GM12891 (cell line): Measurements from ENCODE around the gene GNG8.
"Not testable (repeated sequence)": the region's sequence is repeated elsewhere in the genome, so short reads cannot be mapped to it uniquely, and the experiment has no call there.

Source experiments
- DNase-seq: peaks from one replicate; pipeline ENCODE4 v3.0.0; 2011; ENCODE audit warnings: low spot score; ENCODE audit not compliant: insufficient read length
- FAIRE-seq: peaks from 2 replicates; lab custom pipeline; 2011; peaks lifted over from hg19 to GRCh38; lab: Jason Lieb, UNC
- PAX5 ChIP-seq: IDR thresholded peaks from 2 replicates; pipeline ENCODE4 v1.6.1; 2011; ENCODE audit warnings: low read length, moderate library complexity, mild to moderate bottlenecking; ENCODE audit not compliant: insufficient read depth, severe bottlenecking
- POLR2A ChIP-seq: IDR thresholded peaks from 2 replicates; pipeline ENCODE4 v1.6.1; 2011; ENCODE audit warnings: low read depth, low read length, control low read depth
- POLR2AphosphoS5 ChIP-seq: IDR thresholded peaks from 2 replicates; pipeline ENCODE4 v1.6.1; 2011; ENCODE audit warnings: low read depth, low read length, control low read depth
- POU2F2 ChIP-seq: IDR thresholded peaks from 2 replicates; pipeline ENCODE4 v1.6.1; 2011; ENCODE audit warnings: low read depth, mild to moderate bottlenecking, control low read depth, low read length, moderate library complexity
- SPI1 ChIP-seq: IDR thresholded peaks from 2 replicates; pipeline ENCODE4 v1.6.1; 2011; ENCODE audit warnings: low read depth, low read length, control low read depth
- TAF1 ChIP-seq: IDR thresholded peaks from 2 replicates; pipeline ENCODE4 v1.6.1; 2011; ENCODE audit warnings: low read depth, low read length, control low read depth

The GNG8 gene

DNA sequence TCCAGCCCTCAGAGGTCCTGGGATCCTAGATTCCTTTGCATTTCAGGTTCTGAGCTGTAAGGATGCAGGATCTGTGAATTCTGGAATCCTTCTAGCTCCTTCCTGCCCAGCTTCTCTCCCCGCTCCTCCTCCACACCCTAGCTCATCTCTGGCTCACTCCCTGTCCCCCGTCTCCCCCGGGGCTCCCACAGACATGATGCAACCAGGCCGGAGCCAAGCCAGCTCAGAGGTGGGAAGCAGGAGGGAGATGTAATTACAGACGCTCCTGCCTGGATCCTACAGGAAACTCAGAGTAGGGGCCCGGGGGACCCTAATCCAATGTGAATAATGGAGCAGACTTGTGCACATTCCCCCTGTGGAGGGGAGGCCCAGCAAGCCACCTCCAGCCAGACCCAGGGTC is 4.5 kb downstream of the GNG8 start:
- DNase-seq (no peak), FAIRE-seq (no peak)
- TF ChIP-seq POU2F2 = no peak
- no peak for TF ChIP-seq PAX5
- no peak for TF ChIP-seq POLR2AphosphoS5

DNA sequence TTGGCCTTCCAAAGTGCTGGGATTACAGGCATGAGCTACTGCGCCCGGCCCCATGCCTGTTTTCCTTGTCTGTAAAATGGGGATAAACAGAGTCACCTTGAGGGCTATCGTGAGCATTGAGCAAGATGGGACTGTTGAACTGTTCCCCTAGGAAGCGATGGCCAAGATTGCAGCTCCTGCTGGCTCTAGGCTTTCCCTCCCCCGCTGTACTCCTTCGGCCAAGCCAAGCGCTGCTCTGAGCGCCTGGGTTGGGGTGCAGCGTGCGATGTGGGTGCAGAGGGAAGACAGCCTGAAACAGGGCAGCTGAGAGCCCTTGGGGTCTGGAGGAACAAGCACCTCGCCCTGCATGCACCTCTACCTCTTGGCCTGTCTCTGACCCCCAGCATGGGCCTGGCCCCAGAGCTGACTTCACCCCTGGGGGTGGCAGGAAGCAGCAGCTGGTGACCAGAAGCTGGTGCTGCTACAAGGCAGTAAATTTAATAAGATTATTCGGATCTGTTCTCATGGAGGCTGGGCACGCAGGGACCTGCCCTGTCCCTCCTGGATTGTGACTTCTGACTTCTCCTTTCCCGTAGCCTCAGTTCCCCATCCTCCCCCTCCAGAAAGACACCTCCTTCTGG is 5.3 kb downstream of the GNG8 start:
- DNase-seq (no peak), FAIRE-seq (no peak)
- TF ChIP-seq POLR2A = no peak
- no peak for TF ChIP-seq POLR2AphosphoS5
- TF ChIP-seq TAF1 = no peak
- TF ChIP-seq POU2F2 = no peak
- no peak for TF ChIP-seq SPI1
- no peak for TF ChIP-seq PAX5

DNA sequence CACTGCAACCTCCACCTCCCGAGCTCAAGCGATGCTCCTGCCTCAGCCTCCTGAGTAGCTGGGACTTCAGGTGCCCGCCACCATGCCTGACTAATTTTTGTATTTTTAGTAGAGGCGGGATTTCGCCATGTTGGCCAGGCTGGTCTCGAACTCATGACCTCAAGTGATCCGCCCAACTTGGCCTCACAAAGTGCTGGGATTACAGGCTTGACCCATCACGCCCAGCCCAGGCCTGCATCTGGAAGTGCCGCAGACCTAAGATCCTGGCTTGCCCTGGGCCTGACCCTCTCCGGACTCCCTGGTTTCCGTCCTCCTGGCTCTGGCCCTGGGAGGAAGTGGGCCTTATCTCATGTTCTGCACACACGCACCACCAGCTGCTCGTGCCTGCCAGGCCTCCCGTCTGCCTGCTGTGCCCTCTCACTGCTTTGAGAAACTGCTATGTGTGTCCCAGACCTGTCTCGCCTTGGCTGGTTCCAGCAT is 6.4 kb downstream of the GNG8 start:
- DNase-seq = no peak
- TF ChIP-seq PAX5 (no peak), POU2F2 (no peak), TAF1 (no peak), POLR2A (no peak), SPI1 (peak; percentile 45; the same call in 1 of the 2 replicates), POLR2AphosphoS5 (no peak)
- no peak for FAIRE-seq

DNA sequence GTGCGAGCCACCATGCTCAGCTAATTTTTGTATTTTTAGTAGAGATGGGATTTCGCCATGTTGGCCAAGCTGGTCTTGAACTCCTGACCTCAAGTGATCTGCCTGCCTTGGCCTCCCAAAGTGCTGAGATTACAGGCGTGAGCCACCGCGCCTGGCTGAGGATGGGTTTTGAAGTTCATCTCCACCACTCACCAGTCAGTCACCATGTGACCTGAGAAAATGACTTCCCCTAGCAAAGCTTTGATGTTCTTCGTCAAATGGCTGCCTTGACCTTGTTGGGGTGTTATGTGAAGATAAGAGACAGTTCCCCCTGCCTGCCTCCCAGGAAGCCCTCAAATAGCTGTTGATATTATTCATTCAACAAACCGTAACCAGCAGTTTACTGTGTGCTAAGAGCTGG is 7.0 kb downstream of the GNG8 start:
- not testable (repeated sequence) for FAIRE-seq

DNA sequence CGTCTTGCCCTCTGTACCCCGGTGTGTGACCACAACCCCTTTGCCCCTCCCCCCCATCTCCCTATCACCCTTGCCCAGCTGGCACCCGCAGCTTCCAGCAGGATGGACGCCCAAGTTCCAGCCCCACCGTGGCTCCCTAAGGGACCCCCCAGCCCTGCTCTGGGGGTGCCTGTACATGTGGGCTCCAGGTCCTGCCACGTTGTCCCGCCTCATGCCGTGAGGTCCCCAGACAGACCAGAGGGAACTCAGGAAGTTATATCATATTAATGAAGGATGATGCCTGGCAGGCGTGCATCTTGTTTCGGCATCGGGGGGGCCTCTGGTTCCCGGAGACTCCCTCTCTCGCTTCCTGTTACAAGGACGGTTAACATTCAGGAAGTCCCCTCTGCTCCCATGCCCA is 9.6 kb downstream of the GNG8 start:
- FAIRE-seq = no peak
- TF ChIP-seq SPI1 (no peak), POLR2A (no peak), POU2F2 (no peak), TAF1 (no peak), POLR2AphosphoS5 (no peak), PAX5 (no peak)
- DNase-seq = no peak

More for the DNA sequence above, 7.0 kb downstream of the GNG8 start:
- not testable (repeated sequence) for DNase-seq

DNA sequence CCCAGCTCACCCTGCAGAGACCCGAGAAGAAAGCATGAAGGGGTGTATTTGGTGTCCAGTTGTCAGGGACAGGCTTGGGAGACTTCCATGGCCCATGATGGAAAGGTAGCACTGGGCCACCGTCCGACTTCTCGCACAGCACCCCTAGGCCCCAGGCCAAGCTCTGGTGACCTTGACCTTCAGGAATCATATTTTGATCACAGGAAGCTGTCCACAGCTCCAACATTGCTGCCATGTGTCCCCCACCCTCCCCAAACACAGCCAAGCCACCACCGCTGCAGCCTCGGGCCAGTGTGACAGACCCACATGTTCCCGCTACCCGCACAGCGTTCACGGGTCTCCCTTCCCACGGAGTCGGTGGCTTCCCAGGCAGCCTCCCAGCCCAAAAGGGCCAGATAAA is 10.3 kb downstream of the GNG8 start:
- peak; percentile 79 for FAIRE-seq
- TF ChIP-seq SPI1 (no peak), PAX5 (no peak), TAF1 (no peak), POLR2A (no peak), POU2F2 (no peak), POLR2AphosphoS5 (no peak)
- no peak for DNase-seq

DNA sequence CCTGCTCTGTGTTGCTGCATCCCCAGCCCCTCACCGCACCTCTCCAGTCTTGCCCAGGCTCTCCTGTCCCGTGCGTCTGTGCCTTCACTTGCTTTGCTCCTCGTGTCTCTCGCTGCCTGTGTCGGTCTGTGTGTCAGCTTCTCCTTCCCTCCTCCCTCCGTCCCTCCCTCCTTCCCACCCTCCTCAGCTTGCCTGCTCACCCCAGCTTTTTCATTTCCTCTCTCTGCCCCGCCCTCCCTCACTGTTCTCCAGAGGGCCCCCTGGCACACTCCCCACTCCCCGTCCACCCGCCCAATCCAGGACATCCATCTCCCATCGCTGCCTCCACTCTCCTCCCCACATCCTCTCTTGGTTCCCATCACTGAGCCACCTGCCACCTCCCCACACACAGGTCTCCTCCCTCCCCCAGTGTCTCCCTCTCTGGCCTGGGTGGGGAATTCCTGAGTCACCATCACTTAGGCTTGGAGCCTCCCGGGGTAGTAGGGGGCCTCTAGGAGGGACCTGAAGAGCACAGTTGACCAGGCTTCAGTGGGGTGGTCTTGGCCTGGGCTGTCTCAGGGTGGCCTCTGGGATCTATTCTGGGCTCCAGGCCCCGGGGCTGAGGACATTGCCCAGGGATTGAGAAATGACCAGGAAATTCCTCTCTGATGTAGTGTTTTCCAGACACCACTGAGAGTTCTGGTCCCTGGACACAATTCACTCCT is 10.9 kb downstream of the GNG8 start, which contains the start of gene PTGIR:
PTGIR (minus strand) TSS at position 132 of the 704 bp plus-strand sequence. CDS start 864 bp downstream, outside the sequence.
- DNase-seq (no peak), FAIRE-seq (peak; percentile 90)
- no peak for TF ChIP-seq TAF1
- TF ChIP-seq POLR2AphosphoS5 = no peak
- 0 out of 2 replicates have a peak, but pooled peaks have one; percentile 15 for TF ChIP-seq SPI1
- TF ChIP-seq PAX5 = no peak
- no peak for TF ChIP-seq POU2F2

DNA sequence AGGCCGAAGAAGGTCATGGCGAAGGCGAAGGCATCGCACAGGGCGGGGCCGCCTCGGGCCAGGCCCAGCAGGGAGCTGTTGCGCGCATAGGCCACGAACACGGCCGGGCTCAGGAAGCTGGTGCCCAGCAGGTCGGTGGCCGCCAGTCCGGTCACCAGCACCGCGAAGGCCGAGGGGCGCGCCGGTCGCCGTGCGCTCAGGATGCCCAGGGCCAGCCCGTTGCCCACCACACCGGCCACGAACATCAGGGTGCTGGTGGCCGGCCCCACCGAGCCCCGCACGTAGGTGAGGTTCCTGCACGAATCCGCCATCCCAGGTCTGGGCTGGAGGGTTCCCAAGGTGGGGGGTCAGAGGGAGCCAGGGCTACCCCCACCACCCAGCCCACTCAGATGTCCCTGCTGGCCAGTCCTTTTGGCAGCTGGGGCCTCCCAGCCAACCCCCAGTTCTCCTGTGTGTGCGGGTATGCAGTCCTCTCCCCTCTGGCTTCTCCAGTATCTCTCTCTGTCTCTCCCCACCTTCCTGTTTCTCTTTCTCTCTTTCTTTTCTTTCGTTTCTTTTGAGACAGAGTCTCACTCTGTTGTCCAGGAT is 12.0 kb downstream of the GNG8 start:
- TF ChIP-seq POLR2AphosphoS5 (no peak), TAF1 (no peak), POLR2A (no peak), PAX5 (no peak), POU2F2 (no peak), SPI1 (no peak)
- no peak for DNase-seq
- no peak for FAIRE-seq

DNA sequence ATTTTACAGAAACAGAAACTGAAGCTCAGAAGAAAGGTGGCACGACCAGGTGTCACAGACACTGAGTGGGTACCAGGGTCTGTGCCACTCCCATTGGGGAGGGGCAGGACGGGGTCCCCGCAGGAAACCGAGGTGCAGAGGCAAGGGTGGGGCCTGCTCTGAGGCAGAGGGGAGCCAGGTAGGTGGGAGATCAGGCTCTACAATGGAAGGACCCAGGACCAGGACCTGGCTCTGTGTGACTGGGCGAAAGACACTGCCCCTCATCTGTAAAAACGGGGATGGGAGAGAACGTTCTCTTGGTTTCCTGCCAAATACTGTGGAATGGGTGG is 13.9 kb downstream of the GNG8 start:
- DNase-seq (no peak), FAIRE-seq (no peak)
- TF ChIP-seq PAX5 (no peak), POLR2AphosphoS5 (no peak), TAF1 (no peak), SPI1 (no peak), POLR2A (no peak)
